ENCODE results near the gene GALNT3.

GALNT3 gene

DNA sequence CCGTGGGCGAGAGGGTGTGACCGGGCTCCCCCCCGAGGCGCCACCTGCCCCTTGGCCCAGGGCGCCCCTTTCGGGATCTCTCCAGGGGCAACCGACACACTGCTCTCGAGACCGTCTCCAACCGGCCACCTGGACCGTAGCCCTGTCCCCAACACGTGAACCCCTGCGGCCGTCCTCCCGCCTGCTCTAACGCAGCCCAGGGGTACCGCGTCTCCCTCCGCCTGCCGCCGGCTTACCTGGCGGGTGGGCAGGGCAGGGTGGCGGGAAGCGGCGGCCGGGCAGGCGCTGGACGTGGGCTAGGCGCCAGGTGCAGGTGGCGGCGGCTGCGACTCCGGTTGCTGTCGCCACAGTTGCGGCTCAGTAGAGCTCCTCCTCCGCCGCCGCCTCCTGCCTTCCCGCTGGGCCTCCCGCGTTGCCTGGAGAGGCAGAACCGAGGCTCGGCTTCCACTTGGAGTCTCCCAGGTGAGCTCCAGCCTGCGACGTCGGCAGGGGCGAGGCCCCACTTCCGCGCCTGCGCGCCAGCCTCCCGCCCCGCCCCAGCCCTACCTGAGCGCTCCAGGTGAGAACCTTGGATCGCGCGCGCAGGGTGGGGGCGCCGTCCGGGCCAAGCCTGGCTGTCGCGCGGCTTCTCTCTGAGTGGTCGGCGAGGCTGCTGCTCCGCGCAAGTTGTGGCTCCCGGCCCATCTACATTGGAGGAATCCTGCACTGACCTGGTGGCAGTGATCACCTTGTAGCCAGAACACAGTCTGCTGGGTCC lies at the start of gene GALNT3:
GALNT3 (minus strand) TSS at position 469 of the 757 bp plus-strand sequence. CDS start 23,547 bp downstream, outside the sequence.
- peak; percentile 34 for DNase-seq

DNA sequence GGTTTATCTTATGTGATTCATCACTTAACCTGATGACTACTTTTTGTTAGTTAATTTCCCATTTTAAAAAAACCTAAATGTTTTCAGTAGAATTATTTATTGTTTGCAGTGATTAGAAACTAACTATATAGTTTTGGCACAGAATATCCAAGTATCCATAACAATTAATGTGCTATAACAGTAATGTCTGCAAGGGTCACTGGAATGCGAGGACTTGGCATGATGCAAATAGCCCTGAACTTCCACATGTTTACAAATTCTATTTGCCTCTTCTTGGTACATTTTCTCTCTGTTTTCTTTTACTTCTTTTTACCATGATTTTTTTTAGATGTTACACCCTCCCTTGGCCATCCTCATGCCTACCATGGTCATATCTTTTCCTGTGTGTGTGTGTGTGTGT lies 49.3 kb upstream of the GALNT3 start:
- DNase-seq: no peak

DNA sequence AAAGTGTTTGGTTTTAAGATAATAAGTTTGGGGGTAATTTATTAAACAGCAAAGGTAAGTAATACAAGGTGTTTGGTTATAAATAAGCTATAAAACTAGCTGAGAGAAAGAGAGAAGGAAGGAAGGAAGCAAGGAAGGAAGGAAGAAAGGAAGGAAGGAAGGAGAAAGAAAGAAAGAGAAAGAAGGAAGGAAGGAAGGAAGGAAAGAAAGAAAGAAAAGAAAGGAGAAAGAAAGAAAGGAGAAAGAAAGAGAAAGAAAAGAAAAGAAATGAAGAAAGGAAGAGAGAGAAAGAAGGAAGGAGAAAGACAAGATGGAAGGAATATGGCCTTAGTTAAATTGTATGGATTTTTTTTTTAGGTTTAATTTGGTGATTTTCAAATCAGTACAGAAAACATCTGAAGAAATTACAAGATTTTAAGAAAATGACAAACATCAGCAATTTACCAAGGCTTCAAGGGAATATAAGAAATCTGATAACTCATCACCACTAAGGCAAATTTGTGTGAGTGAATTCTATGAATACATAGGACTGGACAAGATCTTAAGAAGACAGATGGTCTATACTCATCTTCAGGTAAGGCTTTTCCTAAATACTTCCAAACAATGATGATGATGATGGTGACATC lies 46.4 kb upstream of the GALNT3 start:
- no peak for DNase-seq

DNA sequence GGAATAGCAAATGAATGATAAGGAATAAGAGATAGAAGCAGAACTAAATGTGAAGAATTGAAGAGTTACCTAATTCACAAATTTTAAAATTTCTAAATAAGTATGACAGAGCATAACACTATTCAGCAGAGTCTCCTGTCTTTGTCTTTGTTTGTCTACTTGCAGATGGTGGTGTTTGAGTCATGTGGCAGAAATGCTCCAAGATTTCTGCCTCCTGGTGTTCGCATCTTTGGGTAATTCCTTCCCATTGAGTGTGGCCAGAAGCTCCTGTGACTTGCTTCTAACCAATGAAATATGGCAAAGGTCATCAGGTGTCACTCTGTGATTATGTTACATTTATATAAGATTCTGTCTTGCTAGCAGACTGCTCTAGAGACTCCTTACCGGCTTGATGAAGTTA lies 45.6 kb upstream of the GALNT3 start:
- DNase-seq: no peak

DNA sequence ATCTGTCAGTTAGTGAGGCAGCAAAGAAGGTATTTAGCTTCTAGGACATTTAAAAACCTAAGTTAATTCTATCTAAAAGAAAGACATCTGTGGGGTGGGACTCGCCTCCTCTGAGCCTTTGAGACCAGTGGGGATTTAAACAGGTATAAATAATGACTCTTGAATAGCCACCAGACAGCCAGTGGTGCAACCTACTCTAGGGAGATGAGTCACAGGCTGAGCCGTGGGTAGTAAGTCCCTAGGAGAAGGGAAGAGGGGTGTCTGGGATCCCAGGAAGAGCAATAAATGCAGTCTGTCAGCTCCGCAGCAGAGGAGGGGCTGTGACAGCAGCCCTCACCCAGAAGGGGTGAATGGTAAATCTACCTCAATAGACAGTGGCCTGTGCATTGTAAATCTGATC lies 43.1 kb upstream of the GALNT3 start:
- no peak for DNase-seq

DNA sequence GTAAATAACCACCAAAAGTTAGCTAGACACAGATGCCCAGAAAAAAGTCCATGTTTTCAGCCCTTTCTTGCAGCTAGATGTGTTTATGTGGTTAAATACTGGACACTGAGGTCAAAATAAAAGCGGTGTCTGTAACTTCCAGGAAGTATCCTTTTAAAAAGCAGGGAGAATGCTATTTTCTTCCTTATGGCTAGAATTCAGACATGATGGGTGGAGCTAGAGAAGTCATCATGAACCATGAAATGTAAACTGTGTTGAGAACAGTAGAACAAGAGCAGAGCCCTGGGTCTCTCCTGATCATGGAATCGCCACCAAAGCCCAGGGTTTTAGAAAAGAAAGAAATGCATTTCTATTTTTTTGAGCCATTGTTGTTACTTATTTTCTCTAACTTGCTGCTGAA lies 41.3 kb upstream of the GALNT3 start:
- no peak for DNase-seq

DNA sequence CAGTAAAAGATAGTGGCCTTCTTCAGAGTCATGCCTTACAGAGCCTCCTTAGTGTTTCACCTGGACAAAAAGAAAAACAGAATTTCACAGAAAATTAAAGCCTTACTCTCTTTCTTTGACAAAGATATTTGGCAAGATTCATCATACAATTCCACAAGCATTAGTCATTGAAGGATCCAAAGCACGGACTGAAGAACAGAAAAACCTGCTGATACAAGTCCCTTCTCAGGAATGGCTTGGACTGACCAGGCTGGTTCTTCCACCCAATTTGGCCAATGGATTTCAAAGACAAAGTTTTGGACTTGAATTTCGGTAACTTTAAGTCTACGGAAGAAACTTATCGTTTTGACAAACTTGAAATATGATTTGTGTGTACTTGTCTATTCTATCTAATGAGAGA lies 39.1 kb upstream of the GALNT3 start:
- no peak for DNase-seq

DNA sequence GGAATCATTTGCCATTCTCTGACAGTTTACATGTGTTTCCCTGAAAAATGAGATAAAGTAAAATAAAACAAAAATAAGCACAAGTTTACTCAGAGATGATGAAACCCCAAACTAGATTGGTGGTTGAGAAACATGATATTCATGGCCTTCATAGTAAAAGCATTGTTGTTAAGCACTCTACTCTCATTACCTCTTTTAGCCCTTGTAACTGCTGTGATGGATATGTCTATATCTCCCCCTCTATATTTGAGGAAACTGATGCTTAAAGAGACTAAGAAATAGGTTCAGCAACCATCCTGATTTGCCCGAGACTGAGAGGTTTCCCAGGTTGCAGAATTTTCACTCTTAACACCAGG lies 33.9 kb upstream of the GALNT3 start:
- no peak for DNase-seq

DNA sequence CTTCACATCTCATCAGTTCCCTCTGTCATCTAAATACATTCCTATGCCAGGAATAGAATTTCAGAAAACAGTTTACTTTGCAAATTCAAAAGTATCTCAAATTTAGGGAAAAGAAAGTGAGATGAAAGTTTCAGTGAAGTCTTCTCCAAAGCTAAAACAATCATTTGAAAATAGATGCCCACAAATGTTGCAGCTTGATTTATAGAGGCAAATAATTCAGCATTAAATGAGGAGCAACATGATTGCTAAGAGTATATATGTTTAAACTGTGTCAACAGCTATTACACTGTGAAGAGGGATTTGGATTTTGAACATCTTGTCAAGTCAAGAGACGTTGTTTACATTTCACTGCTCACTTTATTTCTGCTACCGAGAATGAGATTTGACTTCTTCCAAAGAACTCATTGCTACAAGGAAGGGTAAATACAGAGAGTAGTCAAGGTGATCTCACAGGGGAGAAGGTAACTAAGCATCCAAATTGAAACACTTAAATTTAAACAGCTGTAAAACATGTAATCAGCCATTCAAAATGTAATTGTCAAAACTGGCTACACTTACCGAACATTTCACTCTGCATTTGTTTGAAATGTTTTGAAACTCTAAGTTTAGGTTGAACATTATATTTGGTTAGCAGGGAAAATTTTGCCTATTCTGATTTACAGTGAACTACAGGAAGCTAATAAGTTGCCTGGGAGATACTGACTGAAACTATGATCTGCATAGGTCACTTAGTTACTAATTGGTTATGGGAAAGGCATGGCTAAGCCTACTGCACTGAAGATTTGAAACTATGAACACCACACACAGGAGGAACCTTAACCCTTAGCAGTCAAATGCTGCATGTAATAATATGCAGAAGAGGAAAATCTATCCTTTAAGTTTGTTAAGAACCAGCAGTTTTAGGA lies 33.2 kb upstream of the GALNT3 start:
- DNase-seq: no peak

DNA sequence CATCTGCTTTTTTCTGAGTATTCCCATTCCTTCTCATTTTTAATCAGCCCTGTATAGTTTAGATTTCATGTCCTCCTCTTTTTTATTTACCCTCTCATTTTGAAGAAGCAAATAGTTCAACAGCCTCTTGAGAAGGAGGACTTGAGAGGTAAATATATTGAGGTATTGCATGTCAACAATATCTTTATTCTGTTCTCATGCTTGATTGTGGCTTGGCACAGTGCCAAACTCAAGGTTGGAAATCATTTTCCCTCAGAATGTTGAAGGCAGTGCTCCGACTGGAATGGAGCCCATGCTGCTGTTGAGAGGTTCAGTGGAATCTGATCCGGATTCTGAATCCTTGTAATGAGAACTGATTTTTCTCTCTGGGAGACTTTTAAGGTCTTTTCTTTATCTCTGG lies 31.0 kb upstream of the GALNT3 start:
- DNase-seq: no peak

DNA sequence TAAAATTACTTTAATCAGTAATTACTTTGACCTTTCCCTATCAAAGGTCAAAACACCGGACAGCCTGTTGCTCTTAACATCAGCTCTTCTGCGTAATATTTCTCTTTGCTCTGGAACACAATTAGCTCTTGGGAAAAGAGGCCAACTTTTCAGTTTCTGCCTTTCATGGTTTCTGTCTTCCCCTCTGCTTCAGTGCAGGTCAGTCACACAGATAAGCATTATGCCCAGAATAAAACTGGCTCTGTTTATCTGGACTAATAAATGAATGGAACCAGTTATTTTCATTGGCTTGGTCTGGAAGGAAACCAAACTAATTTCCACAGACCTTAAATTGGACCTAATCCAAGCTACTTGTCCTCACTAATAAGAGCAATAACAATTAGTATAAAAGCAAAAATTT lies 26.2 kb upstream of the GALNT3 start:
- no peak for DNase-seq

DNA sequence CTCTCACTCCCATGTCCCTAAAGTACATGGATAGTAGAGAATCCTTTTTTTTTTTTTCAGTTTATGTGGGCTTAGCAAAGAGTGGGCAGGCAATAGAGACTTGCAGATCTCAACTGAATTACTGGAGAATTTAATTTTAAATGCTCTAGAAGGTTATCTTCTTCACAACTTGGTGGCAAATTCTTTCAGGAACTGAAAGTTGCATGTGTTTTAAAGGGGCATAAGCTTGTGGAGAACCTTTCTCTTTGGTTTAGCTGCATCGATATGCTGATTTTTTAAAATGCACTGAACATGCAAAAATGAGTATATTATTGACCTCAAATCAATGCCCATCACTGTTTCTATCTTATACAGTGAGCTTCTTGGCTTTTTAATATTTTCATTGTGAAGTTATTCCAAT lies 24.9 kb upstream of the GALNT3 start:
- DNase-seq: no peak

DNA sequence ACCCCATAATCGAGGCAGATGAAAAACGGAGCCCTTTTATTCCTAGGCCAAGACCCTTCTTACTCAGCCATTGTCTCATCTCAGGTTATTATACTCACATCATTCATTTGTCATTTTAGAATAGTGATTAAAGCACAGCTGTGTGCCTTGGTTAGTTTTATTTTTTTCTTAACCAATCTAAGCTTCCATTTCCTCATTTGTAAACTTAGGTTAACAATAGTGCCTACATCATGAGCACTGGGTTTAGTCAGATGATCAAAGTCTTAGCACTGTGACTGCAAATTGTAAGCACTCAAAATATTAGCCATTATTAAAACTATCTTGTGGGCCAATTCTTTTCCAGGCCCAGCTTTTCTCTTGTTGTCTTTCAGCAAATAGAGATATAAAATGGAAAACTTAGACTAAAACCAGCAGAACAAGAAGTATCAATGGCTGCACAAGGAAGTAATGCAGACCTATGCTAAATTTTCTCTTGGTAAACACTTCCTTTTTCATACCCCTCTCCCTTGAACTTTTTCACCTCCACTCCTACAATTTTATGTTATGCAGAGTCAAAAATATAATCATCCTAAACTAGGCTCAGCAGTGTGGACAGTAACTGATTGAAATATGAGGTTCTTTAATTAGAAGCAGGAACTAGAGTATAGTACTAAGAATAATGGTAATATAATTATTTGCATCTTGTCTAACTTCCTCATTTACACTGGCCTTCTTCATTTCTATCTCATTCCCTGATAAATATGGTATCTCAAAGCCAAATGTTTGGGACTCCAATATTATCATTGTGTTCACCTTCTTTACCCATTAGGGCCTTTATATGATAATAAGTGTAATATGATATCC lies 21.5 kb upstream of the GALNT3 start:
- no peak for DNase-seq

DNA sequence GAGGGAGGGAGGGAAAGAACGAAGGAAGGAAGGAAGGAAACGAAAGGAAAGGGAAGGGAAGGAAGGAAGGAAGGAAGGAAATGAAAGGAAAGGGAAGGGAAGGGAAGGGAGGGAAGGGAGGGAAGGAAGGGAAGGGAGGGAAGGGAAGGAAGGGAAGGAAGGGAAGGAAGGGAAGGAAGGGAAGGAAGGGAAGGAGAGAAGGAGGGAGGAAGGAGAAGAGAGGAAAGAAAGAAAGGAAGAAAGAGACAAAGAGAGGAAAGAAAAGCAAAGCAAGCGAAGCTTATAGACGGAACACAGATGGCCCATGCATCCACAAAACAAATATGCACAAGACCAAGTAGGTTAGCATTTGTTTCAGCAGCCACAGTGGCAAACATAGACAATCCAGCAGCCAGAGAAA lies 20.4 kb upstream of the GALNT3 start:
- DNase-seq: no peak

DNA sequence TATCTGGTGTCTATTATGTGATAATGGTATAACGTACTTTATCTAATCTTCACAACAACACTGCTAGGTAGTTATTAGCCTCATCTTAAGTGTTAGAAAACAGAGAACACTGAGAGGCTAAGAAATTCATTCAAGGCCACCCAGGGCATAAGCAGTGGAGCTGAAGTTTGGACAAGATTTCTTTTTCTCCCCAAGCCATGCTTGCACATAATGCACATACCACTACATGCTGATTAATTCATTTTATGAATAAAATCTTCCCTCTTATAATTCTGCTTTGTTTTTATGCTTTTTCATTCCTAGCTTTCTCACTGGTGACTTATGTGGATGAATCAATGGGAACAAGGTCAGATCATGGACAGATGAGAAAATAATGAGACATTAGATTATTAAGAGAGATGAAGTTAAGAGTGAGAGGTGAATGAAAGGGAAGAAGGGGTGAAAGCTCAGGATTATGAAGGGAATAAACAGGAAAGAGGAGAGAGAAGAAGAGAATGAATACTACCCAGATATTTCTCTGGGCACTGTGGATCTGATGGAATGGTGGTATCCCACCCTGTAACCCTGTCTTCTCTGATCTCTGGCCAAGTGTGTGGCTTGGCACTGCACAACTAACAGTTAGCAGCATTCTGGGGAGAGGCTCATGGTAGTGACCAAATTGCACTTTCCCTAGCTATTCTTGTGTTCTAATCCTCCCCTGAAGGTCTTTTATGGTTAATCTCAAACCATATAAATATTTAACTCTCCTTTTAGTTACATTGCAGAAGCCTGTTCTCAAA lies 17.7 kb upstream of the GALNT3 start:
- no peak for DNase-seq

DNA sequence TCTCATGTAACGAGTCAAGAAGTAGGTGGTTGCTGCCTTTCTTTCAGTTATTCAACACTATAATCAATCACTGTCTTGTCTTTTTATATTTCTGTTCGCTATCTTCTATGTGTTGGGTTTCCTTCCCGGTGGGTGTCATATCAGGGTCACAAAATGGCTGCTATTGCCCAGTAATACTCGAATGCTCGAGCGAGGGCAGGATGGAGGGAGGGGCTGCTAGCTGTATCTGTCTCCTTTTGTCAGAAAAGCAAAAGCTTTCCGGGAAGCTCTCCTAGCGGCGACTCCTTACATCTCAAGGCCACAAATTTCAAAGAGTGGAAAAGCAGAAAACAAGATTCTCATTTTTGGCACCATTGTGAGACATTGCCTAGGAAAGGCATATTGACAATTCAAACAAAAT lies 16.4 kb upstream of the GALNT3 start:
- DNase-seq: no peak

DNA sequence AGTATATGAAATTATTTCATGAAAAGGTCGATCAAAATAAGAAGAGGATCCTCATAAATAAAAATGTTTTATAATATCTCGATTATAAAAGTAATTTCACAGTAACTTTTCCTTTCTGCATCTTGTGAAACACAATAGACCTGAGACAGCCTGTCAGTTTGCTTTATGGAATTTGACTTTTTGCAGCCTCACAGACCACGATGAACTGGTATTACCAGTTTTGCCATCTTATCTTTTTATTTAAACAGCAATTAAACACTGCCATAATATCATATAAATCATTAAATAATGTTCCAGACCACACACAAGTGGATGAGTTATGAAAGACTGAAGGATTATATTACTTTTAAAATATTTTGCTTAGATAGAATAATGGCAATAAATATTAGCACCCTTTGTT lies 10.7 kb upstream of the GALNT3 start:
- DNase-seq: no peak

DNA sequence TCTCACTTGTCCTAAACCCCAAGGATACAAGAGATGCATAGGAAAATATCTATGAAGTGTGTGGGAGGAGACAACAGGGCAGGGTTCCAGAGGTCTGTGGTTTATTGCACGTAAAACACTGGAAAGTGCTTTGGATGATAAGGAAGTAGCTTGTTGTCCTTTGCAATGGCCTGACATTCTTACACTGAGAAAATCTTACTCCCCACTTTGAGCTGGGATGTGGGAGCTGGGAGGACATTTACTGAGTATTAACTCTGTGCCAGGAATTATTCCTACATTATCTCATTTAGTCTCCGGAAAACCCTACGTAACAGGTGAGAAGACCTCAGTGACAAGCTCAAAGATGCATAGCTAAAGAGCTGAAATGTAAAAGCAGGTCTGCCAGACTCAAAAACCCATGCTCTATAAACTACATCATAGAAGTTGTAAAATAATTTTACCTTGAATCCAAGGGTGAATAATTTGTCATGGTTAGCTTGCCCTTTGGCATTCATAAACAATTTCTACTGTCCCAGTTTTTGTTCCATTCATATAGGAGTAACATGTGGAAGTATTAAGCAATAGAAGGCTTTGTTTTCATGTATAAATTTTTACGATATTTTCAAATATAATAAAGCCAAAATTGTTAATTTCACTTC lies 9.2 kb upstream of the GALNT3 start:
- no peak for DNase-seq

DNA sequence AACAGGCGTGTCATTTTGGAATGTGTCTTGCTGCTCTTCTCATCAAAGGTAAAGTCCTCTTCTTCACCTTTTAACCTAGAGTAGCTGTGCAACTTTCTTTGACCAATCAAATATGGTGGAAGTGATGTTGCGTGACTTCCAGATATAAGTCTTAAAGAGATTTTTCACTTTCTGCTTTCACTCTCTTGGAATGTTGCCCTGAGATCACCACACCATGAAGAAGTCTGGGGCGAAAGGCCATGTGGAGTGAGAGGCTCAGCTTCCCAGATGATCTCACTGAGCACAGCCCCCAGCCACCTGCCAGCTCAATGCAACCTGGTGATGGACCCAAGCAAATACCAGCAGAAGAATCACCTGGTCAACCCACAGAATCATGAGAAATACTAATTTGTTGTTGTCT lies 7.1 kb upstream of the GALNT3 start:
- no peak for DNase-seq

DNA sequence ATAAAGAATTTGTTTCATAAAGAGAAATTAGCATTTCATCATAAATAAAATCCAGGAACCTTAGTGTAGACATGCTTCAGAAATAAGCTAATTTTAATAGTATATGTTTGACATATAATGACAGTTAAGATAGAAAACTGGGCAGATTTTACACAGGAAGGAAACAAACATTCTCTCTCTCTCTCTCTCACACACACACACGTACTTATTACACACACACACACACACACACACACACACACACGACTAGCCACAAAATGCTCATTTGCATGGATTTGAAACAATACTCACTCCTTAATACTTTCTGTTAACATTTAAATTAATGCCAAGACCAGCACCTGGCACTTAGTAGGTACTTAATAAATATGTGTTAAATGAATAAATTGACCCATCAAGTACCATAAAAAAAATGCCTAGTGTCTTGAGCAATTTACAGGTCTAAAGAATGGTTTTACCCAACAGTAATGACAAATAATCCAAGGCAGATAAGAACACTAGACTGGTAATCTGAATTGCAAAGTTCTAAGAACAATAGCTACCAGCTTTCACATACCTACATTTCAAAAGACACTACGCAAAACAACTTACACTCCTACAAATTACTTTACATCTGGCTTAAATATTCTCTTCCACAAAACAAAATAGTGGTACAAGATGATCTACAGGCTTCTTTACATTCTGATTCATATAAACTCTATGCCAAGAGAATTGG lies 2.9 kb upstream of the GALNT3 start:
- no peak for DNase-seq

DNA sequence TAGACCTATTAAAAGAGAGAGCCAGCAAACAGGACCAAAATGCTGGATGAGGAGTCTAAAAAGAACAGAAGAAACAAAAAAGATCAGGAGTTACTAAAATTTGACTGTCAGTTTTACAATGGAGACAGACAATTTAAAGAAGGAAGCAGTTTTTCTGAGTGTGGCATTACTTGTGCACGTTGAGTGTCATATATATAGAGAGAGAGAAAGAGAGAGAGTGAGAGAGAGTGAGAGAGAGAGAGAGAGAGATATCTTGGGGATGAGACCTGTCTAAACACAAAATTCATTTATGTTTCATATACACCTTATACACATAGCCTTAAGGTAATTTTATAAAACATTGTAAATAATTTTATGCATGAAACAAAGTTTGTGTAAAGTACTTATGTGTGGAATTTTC lies 2.1 kb upstream of the GALNT3 start:
- DNase-seq: no peak

All from activated CD4-positive, alpha-beta T cell treated with anti-CD3 and anti-CD28 coated beads for 48 hours (primary cell).